Ovary (tissue), 10 donors: Measurements from ENCODE around the gene CRABP2. TPM values are rescaled to one million over a fixed set of nuclear protein-coding genes. Genes with fewer than 3 reads are reported as not detected.

ENCODE experiments used
- DNase-seq, 5 donors: peaks; one replicate each; pipeline ENCODE4 v3.0.0-alpha.2; 2019 to 2020
- H3K27ac ChIP-seq, 2 donors: fragments of 200-600 bp; one replicate each; pipeline versions ENCODE4 v1.5.1 to v1.8.0; 2019 to 2022
- H3K27me3 ChIP-seq: fragments of 200-600 bp; one replicate; pipeline ENCODE4 v1.8.0; 2022
- H3K36me3 ChIP-seq: fragments of 200-600 bp; sonication (generic); one replicate; pipeline ENCODE4 v1.5.1; 2019
- H3K4me1 ChIP-seq: one replicate; pipeline ENCODE4 v1.8.1; 2013; ENCODE audit warnings: mild to moderate bottlenecking, moderate library complexity; ENCODE audit not compliant: insufficient read depth
- H3K4me3 ChIP-seq: fragments of 200-600 bp; sonication (generic); one replicate; pipeline ENCODE4 v1.5.1; 2017
- H3K9me3 ChIP-seq, 2 donors: fragments of 200-600 bp in 1 of 2; sonication (generic) in 1 of 2; one replicate each; pipeline versions ENCODE4 v1.5.1 to v1.8.1; 2013 to 2019; ENCODE audit warnings: mild to moderate bottlenecking in 1 of 2, moderate library complexity in 1 of 2
- EP300 ChIP-seq: sonication (generic); formaldehyde crosslinking; IDR thresholded peaks from one replicate; pipeline ENCODE4 v1.6.1; 2017; ENCODE audit warnings: antibody characterized with exemption
- POLR2A ChIP-seq: fragments of 450-650 bp; IDR thresholded peaks from one replicate; pipeline ENCODE4 v1.6.1; 2017; ENCODE audit warnings: antibody characterized with exemption, mild to moderate bottlenecking, moderate library complexity
- WGBS, 3 donors: extraction: QIAGEN DNeasy Blood & Tissue Kit in 1 of 3; methylation state at CpG; one replicate each; pipeline versions ENCODE4 v1.1.5 to v1.1.7; 2013 to 2017; 5-methylcytosine and 5-hydroxymethylcytosine counted together
- intact Hi-C, 4 donors: fragments of 100-400 bp; cut with DNase I; formaldehyde crosslinking; loops; one replicate each; pipeline versions ENCODE4 v1.11.0 to v1.15.1; 2022 to 2023
- long read RNA-seq, 3 donors: library from polyadenylated mRNA in 2 of 3; unstranded in 2 of 3; transcript quantifications; one replicate each; pipeline ENCODE4 v2.0.0 and lab custom pipeline, GENCODE V29; 2021 to 2026
- polyA plus RNA-seq, 2 donors: library from polyadenylated mRNA; stranded (reverse); fragments of 200-250 nt in 1 of 2; fragments of 350-450 nt in 1 of 2; fragmentation: Illumina TruSeq in 1 of 2; extraction: RNeasy Lipid Tissue Mini Kit (QIAGEN cat#74804) in 1 of 2; gene quantifications; one replicate each; pipeline ENCODE4 v1.2.3, GENCODE V29; 2013 to 2014
- total RNA-seq, 7 donors: library from RNA; depleted of rRNA in 2 of 7; stranded (reverse); fragments of >200 nt in 2 of 7; fragmentation: NEBNext Ultra II Directional in 3 of 7; extraction: Animal tissue kit (Norgen Biotek cat#: 25700) in 3 of 7; gene quantifications; one replicate each; pipeline versions ENCODE4 v1.1.0 to v1.2.4, GENCODE V29; 2016 to 2023
- TF ChIP-seq, protein P1 (sequence below), 3 donors: fragments of 450-650 bp in 2 of 3; fragments of 200-600 bp in 1 of 3; IDR thresholded peaks; one replicate each; pipeline versions ENCODE4 v1.5.1 to v1.8.0; 2016 to 2022; ENCODE audit warnings: antibody characterized with exemption in 3 of 3, mild to moderate bottlenecking in 1 of 3
- donor health status: DM: no; HTN: no; CAD: no; lungs with moderate emphysema.
- donor health status: DM: no; HTN: no; CAD: no.
- donor health status: Bipolar disorder and iron deficiency.
- donor health status: DM: yes; HTN: yes; CAD: no.
- donor health status: DM: no; HTN: no; CAD: no.
- donor health status: DM: yes; HTN: yes; CAD: no.

CRABP2 gene
- 10 to 100 TPM in 3 of 7 donors, 1 to 10 TPM in 4; 1.8 to 31.5 (median 5.5) TPM for total RNA-seq
- polyA plus RNA-seq, result 10 to 100 TPM in 1 of 2 donors, 1 to 10 TPM in 1; 1.4 to 22.9 TPM
- long read RNA-seq, donor 1, partial matches to known transcripts, result 22 of 36 reads
- long read RNA-seq, donor 1, other reads (novel, unspliced or antisense), result 11 of 36 reads
- long read RNA-seq, donor 2, transcript CRABP2-203 (4 exons, 992 nt), result major isoform, 10 of 22 reads
- long read RNA-seq, donor 2, partial matches to known transcripts, result 12 of 22 reads
- long read RNA-seq, donor 2, other reads (novel, unspliced or antisense), result 0 of 22 reads
- long read RNA-seq, donor 3, partial matches to known transcripts, result 0 of 4 reads
- long read RNA-seq, donor 3, other reads (novel, unspliced or antisense), result 0 of 4 reads

GRCh38 chr1:156705321-156705917 lies at the start of gene CRABP2:
Gene CRABP2 (minus strand): TSS chr1:156705583. CDS start chr1:156705446, 137 bp downstream.
- intact Hi-C loops, result loop anchor here in 1 of 4 donors (10.0 kb wide), 1 partner anchor 179 kb away; no protein-coding TSS in a partner anchor
- Histone ChIP-seq H3K36me3 (no peaks in the 10 kb centered on the region), H3K4me3 (peak within 1 kb of the TSS; percentile 43), H3K27ac (peak within 1 kb of the TSS; percentile 69 to 81), H3K9me3 (no peaks in the 10 kb centered on the region), H3K27me3 (no peaks in the 10 kb centered on the region), H3K4me1 (peaks cover 14% of the 10 kb centered on the region)
- peak in 4 of 5 donors; percentile 31 to 59 (median 49) for DNase-seq
- TF ChIP-seq POLR2A (no peak), EP300 (no peak)
- TF ChIP-seq, protein P1, sequence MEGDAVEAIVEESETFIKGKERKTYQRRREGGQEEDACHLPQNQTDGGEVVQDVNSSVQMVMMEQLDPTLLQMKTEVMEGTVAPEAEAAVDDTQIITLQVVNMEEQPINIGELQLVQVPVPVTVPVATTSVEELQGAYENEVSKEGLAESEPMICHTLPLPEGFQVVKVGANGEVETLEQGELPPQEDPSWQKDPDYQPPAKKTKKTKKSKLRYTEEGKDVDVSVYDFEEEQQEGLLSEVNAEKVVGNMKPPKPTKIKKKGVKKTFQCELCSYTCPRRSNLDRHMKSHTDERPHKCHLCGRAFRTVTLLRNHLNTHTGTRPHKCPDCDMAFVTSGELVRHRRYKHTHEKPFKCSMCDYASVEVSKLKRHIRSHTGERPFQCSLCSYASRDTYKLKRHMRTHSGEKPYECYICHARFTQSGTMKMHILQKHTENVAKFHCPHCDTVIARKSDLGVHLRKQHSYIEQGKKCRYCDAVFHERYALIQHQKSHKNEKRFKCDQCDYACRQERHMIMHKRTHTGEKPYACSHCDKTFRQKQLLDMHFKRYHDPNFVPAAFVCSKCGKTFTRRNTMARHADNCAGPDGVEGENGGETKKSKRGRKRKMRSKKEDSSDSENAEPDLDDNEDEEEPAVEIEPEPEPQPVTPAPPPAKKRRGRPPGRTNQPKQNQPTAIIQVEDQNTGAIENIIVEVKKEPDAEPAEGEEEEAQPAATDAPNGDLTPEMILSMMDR (IDR thresholded peaks at IDR 0.05), result no peak
- 0 to 3% (median 1%) methylated on average over 34 to 42 of the region's 42 CpGs for WGBS, 3 donors

GRCh38 chr1:156754219-156754618 lies 48.8 kb upstream of the CRABP2 start:
- DNase-seq, result peak in 1 of 5 donors; percentile 13
- no peaks in the 10 kb centered on the region for H3K36me3 ChIP-seq

DNA sequence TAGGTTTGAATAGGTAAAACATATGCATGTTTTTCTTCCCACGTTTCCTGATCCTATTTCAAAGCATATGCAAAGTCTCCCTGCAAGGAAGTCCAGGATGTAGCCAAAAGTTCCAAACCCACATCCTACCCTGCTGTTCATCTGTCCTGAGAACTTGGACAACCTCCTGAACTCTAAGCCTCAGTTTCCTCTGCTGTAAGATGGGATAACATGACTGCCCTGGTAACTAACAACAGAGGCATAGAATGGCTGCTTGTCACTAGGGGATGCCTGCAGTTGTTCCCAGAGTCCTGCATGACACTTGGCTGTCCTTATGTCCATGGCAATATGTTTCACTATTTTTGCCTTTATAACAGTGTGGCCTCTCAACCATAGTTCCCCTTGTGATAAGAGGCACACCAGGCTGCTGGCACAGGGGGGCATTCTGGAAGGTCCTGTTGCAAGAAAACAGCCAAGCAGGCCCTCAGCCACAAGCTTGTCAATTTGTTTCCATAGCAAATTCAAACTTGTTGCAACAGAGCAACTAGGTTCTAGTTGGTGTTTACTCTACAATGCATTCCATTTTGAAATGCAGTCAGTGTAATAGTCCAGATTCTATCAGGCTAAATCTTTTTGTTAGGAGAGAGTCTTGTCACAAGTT lies 47.6 kb upstream of the CRABP2 start:
- H3K4me3 ChIP-seq, result no peak overlapping the region
- DNase-seq, result peak in 1 of 5 donors; percentile 25
- TF ChIP-seq EP300, result no peak
- TF ChIP-seq, protein P1 (IDR thresholded peaks at IDR 0.05), result no peak
- no peak for TF ChIP-seq POLR2A
- H3K27ac ChIP-seq, result no peak overlapping the region
- H3K9me3 ChIP-seq, result no peaks in the 10 kb centered on the region
- H3K27me3 ChIP-seq, result no peaks in the 10 kb centered on the region
- 17 to 24% (median 22%) methylated on average over 1 of the region's 1 CpG for WGBS, 3 donors
- peaks cover 16% of the 10 kb centered on the region for H3K4me1 ChIP-seq
- no peaks in the 10 kb centered on the region for H3K36me3 ChIP-seq
- intact Hi-C loops, result no loop called here

More at GRCh38 chr1:156754219-156754618, 48.8 kb upstream of the CRABP2 start:
- no peak for TF ChIP-seq POLR2A
- TF ChIP-seq, protein P1 (IDR thresholded peaks at IDR 0.05), result no peak
- no peak for TF ChIP-seq EP300
- WGBS, 3 donors, result 75 to 77% (median 76%) methylated on average over 8 of the region's 8 CpGs
- Histone ChIP-seq H3K27ac (no peak overlapping the region), H3K9me3 (no peaks in the 10 kb centered on the region), H3K4me3 (no peak overlapping the region), H3K4me1 (peaks cover 8% of the 10 kb centered on the region), H3K27me3 (no peaks in the 10 kb centered on the region)
- intact Hi-C loops, result no loop called here

DNA sequence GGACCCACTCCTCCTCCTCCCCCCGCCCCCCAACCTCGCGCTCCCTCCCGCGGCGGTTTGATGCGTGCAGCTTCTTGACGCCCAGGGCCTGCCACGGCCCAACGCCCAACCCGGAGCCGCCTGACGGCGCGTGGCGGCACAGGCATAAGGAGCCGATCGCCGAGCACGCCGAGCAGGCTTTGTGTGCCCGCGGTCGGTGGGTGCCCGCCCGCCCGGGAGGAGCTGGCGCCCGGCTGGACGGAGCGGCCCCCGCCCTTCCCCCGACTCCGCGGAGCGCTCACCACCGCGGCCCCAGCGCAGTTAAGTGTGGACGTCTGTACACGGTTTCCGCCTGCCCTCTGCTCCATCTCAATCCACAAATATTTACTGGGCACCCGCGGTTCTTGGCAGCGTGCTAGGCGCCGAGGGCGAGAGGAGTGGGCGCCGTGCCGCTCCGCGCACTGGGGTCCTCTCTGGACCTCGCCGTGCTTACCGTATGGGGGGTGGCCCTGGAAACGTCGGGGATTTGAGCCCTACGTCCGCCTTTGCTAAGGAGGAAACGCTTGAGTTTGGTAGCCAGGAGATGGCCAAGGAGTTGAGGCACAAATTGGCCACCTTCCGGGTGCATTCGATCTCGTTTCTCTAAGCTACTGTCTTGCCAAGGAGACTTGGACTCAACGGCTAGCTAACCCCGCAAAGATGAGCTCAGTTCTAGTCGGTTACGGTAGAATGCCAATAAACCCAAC lies 46.5 kb upstream of the CRABP2 start:
- H3K27me3 ChIP-seq, result no peaks in the 10 kb centered on the region
- peak overlapping the region; percentile 66 for H3K4me3 ChIP-seq
- peak; percentile 97 to 98 (median 97) for DNase-seq
- H3K9me3 ChIP-seq, result no peaks in the 10 kb centered on the region
- TF ChIP-seq EP300, result no peak
- TF ChIP-seq, protein P1 (IDR thresholded peaks at IDR 0.05), result peak in 2 of 3 donors; percentile 9 to 27
- peaks cover 22% of the 10 kb centered on the region for H3K4me1 ChIP-seq
- H3K36me3 ChIP-seq, result no peaks in the 10 kb centered on the region
- peak overlapping the region; percentile 82 to 93 for H3K27ac ChIP-seq
- intact Hi-C loops, result no loop called here
- whole genome bisulfite sequencing, 3 donors, result 0% methylated on average over 49 to 67 of the region's 68 CpGs
